Right renal pelvis (tissue), 4 donors: ENCODE data around the gene ANKRD45. TPM values are rescaled to one million over a fixed set of nuclear protein-coding genes. Genes with fewer than 3 reads are reported as not detected.
"Not testable (repeated sequence)": the region's sequence is repeated elsewhere in the genome, so short reads cannot be mapped to it uniquely, and the experiment has no call there.

Experiments used
- DNase-seq, 4 donors: peaks; one replicate each; pipeline ENCODE4 v3.0.0-alpha.2; 2013; ENCODE audit warnings: low read depth in 4 of 4, low spot score in 3 of 4, missing footprints in 1 of 4
- polyA plus RNA-seq, 4 donors: library from polyadenylated mRNA; unstranded; fragments of 120-200 nt; gene quantifications; one replicate each; pipeline ENCODE4 v1.2.1, GENCODE V29; 2013; ENCODE audit not compliant: insufficient read length in 4 of 4

The ANKRD45 gene
- polyA plus RNA-seq, 4 donors = 4.9 to 7.6 (median 6.6) TPM

- no peak for DNase-seq
These were observed 89.0 kb downstream of the ANKRD45 start for GRCh38 chr1:173580658-173581057.

- DNase-seq = no peak
These were observed 89.6 kb downstream of the ANKRD45 start for GRCh38 chr1:173580071-173580470.

- DNase-seq = no peak
These were observed 96.1 kb downstream of the ANKRD45 start for GRCh38 chr1:173573596-173573995.

GRCh38 chr1:173572201-173572873 lies 97.3 kb downstream of the ANKRD45 start:
- DNase-seq = no peak

GRCh38 chr1:173570370-173571007 lies 99.2 kb downstream of the ANKRD45 start:
- no peak for DNase-seq

GRCh38 chr1:173568483-173568882 lies 101.2 kb downstream of the ANKRD45 start:
- DNase-seq = no peak

DNA sequence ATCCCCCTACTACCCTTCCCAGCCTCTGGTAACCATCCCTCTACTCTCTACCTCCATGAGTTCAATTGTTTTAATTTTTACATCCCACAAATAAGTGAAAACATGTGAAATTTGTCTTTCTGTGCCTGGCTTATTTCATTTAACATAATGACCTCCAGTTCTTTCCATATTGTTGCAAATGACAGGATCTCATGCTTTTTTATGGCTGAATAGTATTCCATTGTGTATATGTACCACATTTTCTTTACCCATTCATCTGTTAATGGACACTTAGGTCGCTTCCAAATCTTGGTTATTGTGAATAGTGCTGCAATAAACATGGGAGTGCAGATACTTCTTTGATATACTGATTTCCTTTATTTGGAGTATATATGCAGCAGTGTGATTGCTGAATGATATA lies 105.8 kb downstream of the ANKRD45 start:
- not testable (repeated sequence) for DNase-seq

GRCh38 chr1:173562813-173563212 lies 106.8 kb downstream of the ANKRD45 start:
- DNase-seq = no peak

- no peak for DNase-seq
These were observed 108.4 kb downstream of the ANKRD45 start for GRCh38 chr1:173561263-173561662.

DNA sequence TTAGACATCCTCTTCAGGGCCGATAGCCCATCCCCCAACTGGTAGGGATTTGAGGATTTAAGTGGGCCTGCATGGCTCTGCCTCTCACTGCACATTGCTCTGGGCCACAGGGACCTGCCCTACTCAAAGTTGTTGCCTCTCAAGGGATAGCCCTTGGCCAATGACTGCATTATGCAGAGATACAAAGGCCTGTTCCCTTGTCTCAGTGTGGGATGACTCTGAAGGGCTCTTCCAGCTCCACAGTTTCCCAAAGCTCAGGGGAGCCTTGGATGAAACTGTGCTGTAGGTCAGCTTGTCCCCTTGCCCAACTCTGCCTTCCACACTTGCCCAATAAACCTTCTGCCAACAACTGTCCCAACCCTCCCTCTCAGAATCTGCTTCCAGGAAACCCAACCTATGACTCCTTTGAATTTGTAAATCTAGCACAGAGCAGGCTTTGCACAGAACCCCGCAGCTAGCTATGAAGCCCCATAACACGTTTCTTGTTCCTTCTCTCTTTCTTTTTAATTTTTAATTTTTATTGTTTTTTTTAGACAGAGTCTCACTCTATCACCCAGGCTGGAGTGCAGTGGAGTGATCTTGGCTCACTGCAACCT lies 109.3 kb downstream of the ANKRD45 start:
- DNase-seq = no peak

Other genes with a start within 250 kb of the ANKRD45 start
- 100 to 1,000 TPM; 349 to 376 (median 359) TPM for gene PRDX6, start 192.5 kb downstream of the ANKRD45 start, polyA plus RNA-seq
- gene SLC9C2, start 66.8 kb downstream of the ANKRD45 start, polyA plus RNA-seq = 1 to 10 TPM in 1 of 4 donors, under 1 TPM in 3; 0.14 to 1.1 (median 0.33) TPM
- not detected for gene TEX50, start 34.5 kb downstream of the ANKRD45 start, polyA plus RNA-seq
- 10 to 100 TPM; 20.3 to 25.9 (median 24.7) TPM for gene KLHL20, start 45.1 kb upstream of the ANKRD45 start, polyA plus RNA-seq
- 10 to 100 TPM; 25.8 to 27.8 (median 27.3) TPM for gene DARS2, start 154.8 kb upstream of the ANKRD45 start, polyA plus RNA-seq
- gene CENPL, start 155.0 kb upstream of the ANKRD45 start, polyA plus RNA-seq = 10 to 100 TPM; 10.8 to 12.7 (median 11.4) TPM
- gene GAS5, start 198.1 kb upstream of the ANKRD45 start, polyA plus RNA-seq = 100 to 1,000 TPM; 567 to 722 (median 597) TPM
- 1 to 10 TPM; 7.2 to 9.7 (median 8.1) TPM for gene ZBTB37, start 198.5 kb upstream of the ANKRD45 start, polyA plus RNA-seq
- under 1 TPM; 0.21 to 0.46 (median 0.33) TPM for gene SERPINC1, start 247.5 kb upstream of the ANKRD45 start, polyA plus RNA-seq